Ishikawa (cell line): ENCODE measurements around the gene ABCG1.

ENCODE experiments used
- CEBPB ChIP-seq: IDR thresholded peaks from 2 replicates; pipeline ENCODE4 v1.6.1; 2012
- EP300 ChIP-seq: IDR thresholded peaks from 2 replicates; pipeline ENCODE4 v1.6.1; 2012; ENCODE audit warnings: borderline replicate concordance
- FOXM1 ChIP-seq: IDR thresholded peaks from 2 replicates; pipeline ENCODE4 v1.6.1; 2012; ENCODE audit warnings: low read depth, borderline replicate concordance
- TAF1 ChIP-seq: IDR thresholded peaks from 2 replicates; pipeline ENCODE4 v1.6.1; 2012; ENCODE audit warnings: low read depth, mild to moderate bottlenecking
- YY1 ChIP-seq: IDR thresholded peaks from 2 replicates; pipeline ENCODE4 v1.6.1; 2012; ENCODE audit warnings: low read depth
- TF ChIP-seq, protein P1 (sequence below): IDR thresholded peaks from 2 replicates; pipeline ENCODE4 v1.6.1; 2012

DNA sequence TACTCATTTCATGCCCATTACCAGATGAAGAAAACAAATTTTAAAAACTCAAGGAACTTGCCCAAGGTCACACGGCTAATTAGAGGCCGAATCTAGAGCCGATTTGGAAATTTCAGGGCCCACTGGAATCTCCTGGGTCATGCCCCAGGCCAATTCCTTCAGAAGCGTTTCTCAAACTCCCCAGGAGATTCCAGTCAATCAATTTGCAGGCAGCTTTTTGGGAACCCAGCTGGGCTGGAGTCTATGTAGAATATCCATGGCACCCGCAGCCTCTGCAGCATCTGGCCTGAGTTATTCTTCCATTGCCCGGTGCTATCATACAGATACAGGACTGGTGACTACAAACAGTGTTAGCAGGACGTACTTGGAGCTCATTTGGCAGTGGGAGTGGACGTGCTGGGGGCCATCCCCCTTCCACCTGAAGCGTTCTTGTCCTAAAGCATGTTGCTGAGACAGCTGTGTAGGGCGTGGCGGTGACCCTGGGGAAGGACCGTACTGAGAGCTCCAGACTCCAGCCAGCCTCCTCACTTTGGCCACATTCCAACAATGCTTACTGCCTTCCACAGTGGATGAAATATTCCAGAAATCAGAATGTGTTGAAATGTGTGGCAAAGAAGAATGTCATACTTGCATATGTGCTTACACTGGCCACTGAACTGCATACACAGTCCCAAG, 38.3 kb downstream of the ABCG1 start:
- no peak for TF ChIP-seq CEBPB
- TF ChIP-seq, protein P1, sequence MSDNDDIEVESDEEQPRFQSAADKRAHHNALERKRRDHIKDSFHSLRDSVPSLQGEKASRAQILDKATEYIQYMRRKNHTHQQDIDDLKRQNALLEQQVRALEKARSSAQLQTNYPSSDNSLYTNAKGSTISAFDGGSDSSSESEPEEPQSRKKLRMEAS: no peak
- no peak for TF ChIP-seq YY1
- TF ChIP-seq EP300: no peak
- TF ChIP-seq FOXM1: no peak
- no peak for TF ChIP-seq TAF1
